Suppressor macrophage treated with lipopolysaccharide for 1 hour (primary cell): ENCODE measurements around the gene LORICRIN.

Source experiments
- DNase-seq, 3 donors: peaks; one replicate each; pipeline ENCODE4 v3.0.0-alpha.2; 2020 to 2022

Gene LORICRIN

DNA sequence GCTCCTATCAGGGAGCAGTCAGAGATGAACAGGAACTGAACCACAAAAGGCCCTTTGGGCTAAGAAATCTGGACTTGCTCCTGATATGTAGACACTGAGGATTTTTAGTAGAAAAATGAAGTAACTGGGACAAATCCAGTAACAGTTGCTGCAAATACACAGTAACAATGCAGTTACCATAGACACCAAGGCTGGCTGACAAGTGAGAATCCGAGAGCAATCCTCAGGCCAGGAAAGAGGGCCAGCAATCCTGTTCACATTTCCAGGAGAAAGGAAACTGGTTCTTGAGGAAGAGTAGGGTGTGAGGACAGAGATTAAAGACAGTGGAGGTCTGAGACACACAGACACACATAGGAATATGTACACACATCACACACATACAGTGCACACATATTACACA lies 9.3 kb upstream of the LORICRIN start:
- DNase-seq = no peak

DNA sequence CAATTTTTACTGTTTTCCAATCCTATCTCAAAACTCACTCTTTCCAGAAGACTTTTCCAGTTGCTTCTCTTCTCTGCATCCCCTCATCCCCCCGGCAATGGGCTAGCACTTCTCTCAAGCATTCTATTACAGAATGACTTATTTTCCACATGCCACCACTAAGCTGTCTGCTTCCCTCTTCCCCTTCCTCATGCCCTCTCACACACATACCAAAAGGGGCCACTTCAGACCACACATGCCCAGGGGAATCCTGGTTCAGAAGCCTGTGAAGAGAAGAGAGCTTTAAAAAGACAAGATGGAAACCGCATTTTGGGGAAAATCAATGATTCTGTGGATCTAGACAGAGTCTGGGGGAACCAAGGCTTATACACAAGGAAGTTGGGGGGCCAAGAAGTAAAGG lies 8.4 kb upstream of the LORICRIN start:
- DNase-seq = no peak

DNA sequence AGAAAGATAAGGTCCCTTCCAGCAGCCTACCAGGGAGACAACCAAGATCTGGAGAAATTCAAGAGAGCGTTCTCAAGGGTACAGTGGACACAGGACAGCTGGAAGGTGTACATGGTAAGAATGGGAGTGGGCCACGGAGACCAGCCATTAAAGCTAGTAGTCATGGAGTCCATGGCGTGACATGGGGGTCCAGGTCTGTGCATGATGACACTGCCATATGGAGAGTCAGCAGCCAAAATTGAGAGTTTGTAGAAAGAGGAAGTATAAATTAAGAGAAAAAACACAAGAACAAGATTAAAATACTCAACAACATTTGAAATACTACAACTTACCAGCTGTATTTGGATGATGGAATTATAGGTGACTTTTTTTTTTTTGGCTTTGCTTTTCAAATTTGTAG lies 7.9 kb upstream of the LORICRIN start:
- no peak for DNase-seq

DNA sequence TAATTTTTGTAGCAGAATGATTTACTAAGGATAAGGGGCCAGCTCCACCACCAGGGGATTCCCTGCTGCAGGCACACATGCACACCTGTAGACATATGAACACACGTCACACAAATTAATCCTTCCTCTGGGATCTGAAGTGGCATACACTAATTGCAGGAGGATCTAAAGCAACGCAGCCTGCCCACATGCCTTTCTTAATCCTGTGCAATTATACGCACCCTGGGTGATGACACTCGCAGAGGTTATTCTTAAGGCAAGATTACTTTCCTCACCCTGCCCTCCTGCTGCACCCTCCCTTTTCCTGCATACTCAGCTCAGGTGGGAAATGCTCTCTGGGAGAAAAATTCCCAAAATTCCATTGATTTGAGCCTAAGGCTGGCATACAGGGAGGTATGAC lies 7.5 kb upstream of the LORICRIN start:
- DNase-seq = no peak

DNA sequence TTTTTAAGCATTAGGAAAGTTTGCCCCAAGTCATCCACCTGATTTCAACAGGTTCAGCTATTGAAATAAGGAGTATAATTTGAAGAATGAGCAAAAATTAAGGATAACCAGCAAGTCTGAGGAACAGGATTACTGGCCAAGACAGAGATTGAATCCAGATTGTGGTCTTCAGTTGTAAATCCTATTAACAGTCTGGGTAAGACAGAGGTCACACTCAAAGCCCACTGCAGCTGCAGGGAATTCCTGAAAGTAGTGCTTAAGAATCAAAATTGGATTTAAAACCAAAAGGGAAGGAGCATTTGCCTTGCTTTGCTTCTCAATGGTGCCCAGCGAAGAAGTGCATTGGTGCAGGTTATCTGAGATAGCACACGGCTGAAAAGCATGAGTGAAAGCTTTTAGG lies 6.4 kb upstream of the LORICRIN start:
- no peak for DNase-seq

DNA sequence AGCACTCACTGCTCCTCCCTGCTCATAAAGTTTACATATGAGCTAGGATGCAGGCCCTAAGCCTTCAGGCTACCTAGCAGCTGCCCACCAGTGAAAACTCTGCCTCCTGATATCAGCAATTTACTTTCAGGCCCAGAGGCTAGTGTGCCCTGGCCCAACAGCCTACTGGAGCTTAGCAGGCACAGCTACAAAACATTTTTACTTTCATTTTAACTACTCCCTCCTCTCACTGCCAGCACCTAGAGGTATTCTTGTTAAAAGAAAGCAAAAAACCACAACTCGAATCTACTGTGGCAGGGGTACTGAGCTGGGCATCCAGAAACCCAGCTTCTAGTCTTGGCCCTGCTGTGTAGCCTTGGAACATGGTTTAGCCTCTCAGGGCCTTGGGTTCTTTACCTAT lies 5.8 kb upstream of the LORICRIN start:
- DNase-seq = no peak

DNA sequence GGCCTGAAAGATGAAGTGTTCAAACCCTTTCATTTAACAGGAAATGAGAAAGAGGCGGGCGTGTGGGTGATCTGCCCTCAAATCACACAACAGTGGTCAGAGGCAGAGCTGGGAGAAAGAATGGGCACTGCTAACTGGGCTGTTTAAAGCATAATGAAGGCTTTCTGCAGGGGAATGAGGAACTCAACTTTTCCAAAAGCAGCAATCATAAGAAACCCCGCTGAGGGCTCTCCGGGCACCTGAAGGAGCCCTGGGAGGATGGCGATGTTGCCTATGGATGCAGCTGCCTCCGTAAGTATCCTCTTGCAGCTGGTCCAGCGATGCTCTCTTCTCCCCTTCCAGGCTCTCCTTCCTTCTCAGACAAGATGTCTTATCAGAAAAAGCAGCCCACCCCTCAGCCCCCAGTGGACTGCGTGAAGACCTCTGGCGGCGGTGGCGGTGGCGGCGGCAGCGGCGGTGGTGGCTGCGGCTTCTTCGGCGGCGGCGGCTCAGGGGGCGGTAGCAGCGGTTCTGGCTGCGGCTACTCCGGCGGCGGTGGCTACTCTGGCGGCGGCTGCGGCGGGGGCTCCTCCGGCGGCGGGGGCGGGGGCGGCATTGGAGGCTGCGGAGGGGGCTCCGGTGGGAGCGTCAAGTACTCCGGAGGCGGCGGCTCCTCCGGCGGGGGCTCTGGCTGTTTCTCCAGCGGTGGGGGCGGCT lies 1.2 kb downstream of the LORICRIN start:
- peak; percentile 48 to 54 (median 53) for DNase-seq

DNA sequence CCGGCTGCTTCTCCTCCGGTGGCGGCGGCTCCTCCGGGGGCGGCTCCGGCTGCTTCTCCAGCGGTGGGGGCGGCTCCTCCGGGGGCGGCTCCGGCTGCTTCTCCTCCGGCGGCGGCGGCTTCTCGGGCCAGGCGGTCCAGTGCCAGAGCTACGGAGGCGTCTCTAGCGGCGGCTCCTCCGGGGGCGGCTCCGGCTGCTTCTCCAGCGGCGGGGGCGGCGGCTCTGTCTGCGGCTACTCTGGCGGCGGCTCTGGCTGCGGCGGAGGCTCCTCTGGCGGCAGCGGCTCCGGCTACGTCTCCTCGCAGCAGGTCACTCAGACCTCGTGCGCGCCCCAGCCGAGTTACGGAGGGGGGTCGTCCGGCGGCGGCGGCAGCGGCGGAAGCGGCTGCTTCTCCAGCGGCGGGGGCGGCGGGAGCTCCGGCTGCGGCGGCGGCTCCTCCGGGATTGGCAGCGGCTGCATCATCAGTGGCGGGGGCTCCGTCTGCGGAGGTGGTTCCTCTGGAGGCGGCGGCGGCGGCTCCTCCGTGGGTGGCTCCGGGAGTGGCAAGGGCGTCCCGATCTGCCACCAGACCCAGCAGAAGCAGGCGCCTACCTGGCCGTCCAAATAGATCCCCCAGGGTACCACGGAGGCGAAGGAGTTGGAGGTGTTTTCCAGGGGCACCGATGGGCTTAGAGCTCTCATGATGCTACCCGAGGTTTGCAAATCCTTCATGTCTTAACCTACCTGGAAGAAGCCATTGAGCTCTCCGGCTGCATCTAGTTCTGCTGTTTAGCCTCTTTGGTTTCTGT lies 2.0 kb downstream of the LORICRIN start:
- peak; percentile 29 to 63 (median 49) for DNase-seq

DNA sequence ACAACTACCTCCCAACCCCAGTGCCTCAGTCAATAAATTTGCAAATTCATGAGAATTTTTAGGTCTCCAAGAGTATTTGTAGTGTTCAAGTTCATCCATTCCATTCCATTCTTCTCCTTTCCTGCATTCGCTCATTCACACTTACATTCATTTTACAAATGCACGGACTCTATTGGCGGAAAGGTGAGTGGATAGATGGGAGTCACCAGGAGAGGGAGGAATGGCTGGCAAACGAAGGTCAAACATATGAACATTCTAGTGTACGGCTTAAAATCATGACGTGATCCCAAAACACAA lies 2.5 kb downstream of the LORICRIN start:
- no peak for DNase-seq

DNA sequence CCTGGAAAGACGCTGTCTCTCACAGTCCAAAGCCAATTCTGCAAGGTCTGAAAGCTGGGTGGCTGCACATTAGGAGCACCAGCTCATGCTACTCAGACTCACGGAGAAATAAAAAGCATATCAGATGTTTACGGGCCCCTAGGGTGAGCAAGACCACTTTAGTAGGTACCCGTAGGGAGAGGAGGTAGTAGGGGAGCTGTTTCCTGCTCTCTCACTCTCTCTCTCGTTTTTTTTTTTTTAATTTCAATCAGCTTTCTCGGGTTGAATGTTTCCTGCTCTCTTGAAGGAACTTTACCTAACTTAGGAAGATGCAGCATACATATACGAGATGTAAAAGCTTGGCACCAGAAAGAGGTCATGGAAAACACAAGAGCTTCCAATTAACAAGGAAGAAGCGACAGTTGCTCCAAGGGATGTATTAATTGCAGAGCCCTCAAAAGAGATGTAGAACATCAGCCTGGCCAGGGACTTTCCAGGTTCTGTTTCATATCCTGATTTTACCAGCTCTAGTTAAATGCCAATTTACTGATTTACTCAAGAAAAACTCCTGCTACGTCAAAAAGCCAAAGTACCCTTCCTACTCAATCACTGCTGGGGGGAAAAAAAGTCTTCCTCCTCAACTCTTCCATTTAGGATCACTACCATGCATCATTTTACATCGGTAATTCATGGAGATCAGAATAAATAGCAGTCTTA lies 3.1 kb downstream of the LORICRIN start:
- peak; percentile 67 to 81 (median 74) for DNase-seq

DNA sequence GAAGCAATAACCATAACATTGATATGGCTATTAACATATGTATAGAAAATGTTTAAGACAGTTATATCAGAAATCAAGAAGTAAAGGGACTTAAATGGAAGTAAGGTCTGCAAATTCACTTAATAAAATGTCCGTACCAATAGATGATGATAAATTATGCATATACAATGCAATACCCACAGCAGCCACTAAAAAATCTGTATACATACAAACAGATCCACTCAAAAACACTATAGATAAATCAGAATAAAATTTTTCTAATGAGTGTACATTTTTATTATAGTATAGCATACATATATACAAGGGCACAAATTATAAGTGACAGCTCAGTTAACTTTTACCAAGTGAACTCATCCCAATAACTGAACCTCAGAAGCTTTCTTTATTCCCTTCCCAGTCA lies 6.0 kb downstream of the LORICRIN start:
- no peak for DNase-seq

DNA sequence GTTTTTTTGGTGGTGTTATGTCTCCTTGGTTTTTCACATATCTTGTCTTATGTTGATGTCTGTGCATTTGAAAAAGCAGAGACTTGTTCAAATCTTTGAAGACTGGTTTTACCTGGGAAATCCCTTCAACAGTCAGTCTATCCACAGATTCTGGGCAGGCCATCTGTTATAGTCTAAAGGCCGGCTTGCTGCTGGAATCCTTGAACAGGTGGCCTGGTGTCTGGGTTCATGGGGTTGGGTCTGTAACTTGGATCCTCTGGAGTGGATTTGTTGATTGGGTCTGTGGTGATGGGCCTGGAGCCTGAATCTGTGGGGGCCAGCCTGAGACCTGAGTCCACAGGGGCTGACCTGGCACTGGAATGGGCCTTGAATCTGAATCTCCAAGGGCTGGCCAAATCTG lies 12.2 kb downstream of the LORICRIN start:
- DNase-seq = no peak

DNA sequence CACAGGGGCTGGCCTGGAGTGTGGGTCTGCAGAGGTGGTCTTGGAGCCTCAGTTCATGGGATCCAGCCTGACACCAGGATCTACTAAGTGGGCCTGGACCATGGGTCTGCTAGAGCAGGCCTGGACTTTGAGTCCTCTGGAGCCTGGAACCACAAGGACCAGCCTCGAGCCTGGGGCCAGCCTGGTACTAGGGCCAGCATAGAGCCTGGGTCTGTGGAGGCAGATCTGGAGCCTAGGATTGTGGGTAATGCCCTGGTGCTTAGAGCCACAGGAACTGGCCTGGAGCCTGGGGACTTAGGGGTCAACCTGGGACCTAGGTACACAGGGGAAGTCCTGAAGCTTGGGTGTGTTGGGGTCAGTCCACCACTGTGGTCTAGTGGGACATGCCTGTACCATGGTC lies 12.7 kb downstream of the LORICRIN start:
- no peak for DNase-seq

DNA sequence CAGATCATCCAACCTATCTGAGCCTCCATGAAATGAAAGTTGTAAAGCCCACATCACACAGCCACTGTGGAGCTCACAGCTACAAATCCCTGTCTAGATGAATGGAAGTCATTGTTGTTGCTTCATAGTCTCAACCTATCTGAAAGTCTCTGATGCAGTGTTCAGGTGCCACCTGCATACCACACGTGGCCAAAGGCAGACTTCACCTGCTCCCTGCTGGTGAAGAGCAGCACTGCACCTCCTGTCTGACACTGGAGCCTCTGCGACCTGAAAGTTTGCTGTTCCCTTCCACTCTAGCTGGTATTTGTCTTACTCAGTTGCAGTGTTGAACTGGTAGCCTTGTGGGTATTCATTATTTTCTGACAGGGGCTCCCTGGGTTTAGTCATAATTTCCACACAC lies 18.4 kb downstream of the LORICRIN start:
- DNase-seq = peak; percentile 38 to 48 (median 47)

DNA sequence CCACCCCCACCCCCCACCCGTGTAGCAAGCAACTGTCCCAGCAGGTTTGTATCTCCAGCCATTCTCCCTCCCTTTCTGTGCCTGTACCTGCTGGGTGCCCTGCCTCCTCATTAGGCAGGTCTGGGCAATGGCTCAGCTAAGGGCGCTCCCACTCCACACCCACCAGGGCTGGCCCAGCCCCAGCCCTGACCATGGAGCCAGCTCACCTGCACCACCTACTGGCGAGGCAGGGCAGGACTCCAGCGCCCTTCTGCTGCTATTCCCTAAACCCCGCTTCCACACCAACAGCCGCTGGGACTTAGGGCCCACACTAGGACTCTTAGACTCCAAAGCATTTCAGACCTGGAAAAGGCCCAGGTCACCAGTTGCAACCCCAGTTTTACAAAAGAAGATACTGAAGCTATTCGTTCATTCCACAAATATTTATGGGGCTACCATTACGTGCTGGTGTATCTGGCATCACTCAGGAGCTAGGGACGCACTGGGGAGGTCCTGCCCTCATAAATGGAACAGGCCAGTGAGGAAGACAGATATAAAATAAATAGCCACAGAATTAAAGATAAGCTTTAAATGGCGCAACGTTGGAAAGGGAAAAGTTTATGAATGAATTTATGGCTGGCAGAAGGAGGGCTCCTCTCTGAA lies 29.3 kb downstream of the LORICRIN start:
- peak; percentile 28 to 67 (median 51) for DNase-seq

DNA sequence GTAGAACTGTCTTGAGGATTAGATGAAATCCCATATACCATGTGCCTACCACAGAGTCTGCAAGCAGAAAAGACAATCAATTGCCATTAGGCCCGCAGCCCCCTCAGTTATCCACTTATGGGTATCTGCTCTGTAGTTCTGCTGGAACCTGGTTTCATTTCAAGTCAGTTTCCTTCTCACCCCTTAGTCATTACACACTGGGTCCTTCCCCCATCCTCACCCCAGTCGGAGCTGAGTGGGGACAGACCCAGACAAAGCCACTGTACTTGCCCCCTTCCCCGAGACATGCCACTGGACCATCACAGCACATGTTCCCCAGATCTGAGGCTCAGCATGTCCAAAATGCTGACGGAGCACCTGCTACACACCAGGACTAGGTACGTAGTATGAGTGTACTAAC lies 32.0 kb downstream of the LORICRIN start:
- DNase-seq = no peak

DNA sequence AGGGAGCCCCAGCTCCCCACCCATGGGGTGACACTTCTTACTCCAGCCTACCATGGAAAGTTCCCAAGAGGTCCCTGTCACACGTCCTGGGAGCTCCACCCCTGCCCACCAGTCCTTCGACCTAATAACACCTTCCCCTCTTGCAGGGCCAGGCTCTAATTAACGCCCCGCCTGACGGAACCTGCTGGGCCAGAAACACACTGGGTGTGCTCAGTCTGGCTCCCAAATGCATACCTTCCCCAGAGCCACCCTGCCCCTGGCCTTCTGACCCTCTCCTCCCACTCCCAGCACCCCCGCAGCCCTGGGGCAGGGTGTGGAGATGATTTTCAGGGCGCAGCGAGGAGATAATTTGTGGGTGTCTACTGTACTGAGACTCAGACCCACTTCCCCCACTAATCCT lies 32.7 kb downstream of the LORICRIN start:
- DNase-seq = no peak

DNA sequence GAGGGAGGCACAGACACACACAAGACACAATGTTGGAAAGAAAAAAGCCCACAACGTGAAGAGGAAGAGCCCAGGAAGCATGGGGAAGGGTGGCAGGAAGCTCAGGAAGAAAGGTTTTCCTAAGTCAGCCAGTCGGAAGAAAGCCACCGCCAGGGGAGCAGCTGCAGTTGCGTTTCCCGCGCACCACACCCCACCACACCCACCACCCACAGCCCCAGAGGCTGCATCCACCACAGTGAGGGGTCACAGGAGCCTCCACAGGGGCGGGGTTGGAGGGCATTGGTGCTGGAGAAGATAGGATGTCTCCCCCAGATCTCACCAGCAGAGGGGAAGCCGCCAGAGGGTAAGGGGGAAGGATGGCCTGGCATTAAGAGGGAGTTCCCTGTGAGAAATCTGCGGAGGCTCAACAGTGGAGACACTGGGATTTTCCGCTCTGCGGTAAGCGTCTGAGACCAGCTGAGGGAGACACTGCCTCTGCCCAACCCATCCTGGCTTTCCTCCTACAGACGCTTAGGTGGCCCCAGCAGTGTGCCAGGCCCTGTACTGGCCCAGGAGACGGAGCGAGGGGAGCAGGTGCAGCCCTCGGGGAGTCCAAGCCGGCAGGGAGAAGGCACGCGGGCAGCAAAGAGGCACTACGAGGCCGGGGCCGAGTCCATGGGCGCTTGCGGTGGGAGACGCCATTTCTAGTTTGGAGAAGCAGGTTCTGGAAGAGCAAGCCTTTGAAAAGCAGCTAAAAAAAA lies 33.4 kb downstream of the LORICRIN start:
- peak; percentile 42 to 66 (median 48) for DNase-seq

DNA sequence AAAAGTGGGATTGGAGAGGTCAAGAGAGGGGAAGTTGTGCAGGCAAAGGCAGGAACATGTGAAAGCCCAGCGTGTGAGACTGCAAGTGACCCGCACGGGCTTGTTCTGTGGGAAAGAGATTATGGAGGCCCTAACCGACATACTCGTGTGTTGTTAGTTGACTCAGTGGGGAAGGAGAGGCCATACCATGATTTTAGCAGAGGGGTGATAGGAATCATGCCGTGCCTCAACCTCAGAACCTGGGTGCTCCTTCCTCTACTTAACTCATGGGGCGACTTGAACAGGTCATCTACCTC lies 33.9 kb downstream of the LORICRIN start:
- DNase-seq = no peak

DNA sequence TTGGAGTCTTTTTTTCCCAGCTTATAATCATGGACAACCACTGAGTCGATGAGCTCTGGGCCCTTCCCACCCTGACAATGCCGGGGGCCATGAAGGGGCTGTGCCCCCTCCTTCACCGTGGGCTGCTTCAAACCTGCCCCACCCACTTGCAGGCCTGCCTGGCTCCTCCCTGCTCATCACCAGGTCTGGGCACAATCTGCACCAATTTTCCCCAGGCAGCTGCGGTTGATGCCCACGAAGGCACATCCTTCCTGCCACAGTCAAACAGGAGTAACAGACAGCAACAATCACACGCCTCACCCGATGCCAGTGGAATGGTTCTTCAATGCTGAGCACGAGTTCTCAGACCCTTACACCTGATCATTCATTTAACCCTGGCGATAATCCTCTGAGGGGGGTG lies 34.4 kb downstream of the LORICRIN start:
- no peak for DNase-seq

DNA sequence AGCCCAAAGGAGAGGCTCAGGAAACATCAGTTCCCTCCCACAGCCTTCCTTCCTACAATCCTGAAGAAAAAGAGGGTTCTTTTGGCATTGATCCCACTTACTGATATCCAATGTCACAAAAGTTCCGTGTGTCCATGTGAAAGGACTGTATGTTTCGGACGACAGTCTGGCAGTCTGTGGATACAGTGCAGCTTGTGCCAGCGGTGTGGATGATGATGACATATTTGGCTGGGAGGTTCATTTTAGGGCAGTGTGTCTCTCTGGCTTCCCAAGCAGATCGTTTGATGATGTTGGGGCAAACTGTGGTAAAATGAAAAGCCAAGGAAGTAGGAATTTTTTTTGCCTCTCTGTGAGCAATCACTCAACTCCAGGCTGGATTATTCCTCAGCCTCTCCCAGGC lies 42.8 kb downstream of the LORICRIN start:
- DNase-seq = no peak

DNA sequence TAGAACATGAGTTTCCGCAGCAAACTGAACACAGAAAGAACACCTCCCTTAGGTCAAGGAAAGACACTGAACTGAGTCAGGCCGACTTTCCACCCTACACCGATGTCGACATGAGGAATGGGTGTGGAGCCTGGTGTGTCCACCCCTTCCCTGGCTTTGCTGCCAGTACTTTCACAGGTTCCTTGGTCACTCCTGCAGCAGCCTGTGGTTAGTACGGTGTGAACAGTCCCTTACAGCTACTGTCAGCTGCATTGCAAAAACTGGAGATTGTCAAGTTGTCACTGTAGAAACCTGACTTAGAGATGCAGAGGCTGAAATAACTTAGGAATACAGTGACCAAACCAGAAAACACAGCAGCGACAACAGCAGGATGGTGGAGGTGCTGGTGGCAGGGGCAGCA lies 46.2 kb downstream of the LORICRIN start:
- no peak for DNase-seq
